GM12874 (cell line): ENCODE results near the gene DCAKD.
A peak's percentile ranks its signal among the peaks of the same experiment; 100 is the strongest.

ENCODE experiments used
- CTCF ChIP-seq: IDR thresholded peaks from 2 replicates; pipeline ENCODE4 v1.5.1; 2011; ENCODE audit warnings: low read depth, mild to moderate bottlenecking, control low read depth, low read length, moderate library complexity; ENCODE audit not compliant: insufficient read depth

DCAKD gene

GRCh38 chr17:45035848-45036247, 15.6 kb downstream of the DCAKD start:
- no peak for TF ChIP-seq CTCF

GRCh38 chr17:45034599-45034998, 16.8 kb downstream of the DCAKD start:
- TF ChIP-seq CTCF: no peak

GRCh38 chr17:45032174-45032541, 19.3 kb downstream of the DCAKD start:
- TF ChIP-seq CTCF: no peak

GRCh38 chr17:45031231-45032173, 19.9 kb downstream of the DCAKD start:
- no peak for TF ChIP-seq CTCF

- no peak for TF ChIP-seq CTCF
These were observed 20.7 kb downstream of the DCAKD start for GRCh38 chr17:45030733-45031132.

- TF ChIP-seq CTCF: 0 out of 2 replicates have a peak, but pooled peaks have one; percentile 14
These were observed 21.5 kb downstream of the DCAKD start for GRCh38 chr17:45029758-45030423.

- TF ChIP-seq CTCF: no peak
These were observed 22.3 kb downstream of the DCAKD start for GRCh38 chr17:45029096-45029495.
